ENCODE results near the gene TBC1D16. TPM values are rescaled to one million over a fixed set of nuclear protein-coding genes. Genes with fewer than 3 reads are reported as not detected.

Gene TBC1D16
- total and polyA plus RNA-seq, 2 donors = 15.8 to 21.5 TPM

DNA sequence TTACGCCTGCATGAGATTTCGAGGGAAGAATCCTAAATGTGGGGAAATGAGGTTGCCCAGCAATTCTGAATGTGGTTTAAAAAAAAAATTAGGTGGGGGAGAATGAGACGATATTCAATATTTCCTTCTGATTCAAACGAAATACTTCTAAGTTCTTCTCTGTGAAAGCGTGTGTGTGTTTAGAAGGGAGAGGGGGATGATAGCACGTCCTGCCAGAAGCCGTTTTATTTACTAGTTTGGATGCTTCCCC lies 47.8 kb downstream of the TBC1D16 start:
- H3K4me3 ChIP-seq (ENCODE audit: low read depth, low read length) = no peak overlapping the region

DNA sequence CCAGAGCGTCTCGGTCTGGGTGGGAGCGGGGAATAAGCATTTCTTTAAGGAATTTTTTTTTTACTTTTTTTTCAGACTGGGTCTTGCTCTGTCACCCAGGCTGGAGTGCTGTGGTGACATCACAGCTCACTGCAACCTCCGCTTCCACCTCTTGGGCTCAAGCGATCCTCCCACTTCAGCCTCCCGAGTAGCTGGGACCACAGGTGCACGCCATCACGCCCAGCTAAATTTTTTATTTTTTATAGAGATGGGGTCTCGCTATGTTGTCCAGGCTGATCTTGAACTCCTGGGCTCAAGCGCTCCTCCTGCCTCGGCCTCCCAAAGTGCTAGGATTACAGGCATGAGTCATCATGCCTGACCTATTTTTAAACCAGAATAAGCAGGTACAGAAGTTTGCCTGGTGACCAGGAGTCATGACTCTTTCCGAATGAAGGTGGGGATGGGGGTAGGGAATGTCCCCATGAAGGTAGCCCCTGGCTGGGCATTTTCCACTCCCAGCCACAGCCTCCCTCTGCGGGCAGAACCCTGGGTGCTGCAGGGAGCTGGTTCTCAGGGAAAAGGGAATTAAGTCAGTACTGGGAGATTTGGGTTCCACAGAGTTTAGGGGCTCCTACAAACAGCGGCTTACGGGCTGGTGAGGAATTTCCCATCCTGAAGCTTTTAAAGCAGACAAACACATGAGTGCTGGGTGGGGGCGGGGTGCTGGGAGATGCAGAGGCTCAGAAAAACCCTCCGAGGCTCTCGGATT lies 48.3 kb downstream of the TBC1D16 start:
- WGBS = 73% methylated on average over 18 of the region's 18 CpGs
- Histone ChIP-seq H3K36me3 (ENCODE audit: insufficient read depth) (no peaks in the 10 kb centered on the region), H3K4me3 (ENCODE audit: low read depth, low read length) (no peak overlapping the region), H3K4me1 (ENCODE audit: insufficient read depth) (no peaks in the 10 kb centered on the region), H3K27ac (ENCODE audit: low read depth) (no peak overlapping the region)
- no peak for DNase-seq (ENCODE audit: extremely low spot score)

More for the DNA sequence above, 47.8 kb downstream of the TBC1D16 start:
- no peak for DNase-seq (ENCODE audit: extremely low spot score)
- WGBS = 62% methylated on average over 7 of the region's 7 CpGs
- Histone ChIP-seq H3K36me3 (ENCODE audit: insufficient read depth) (no peaks in the 10 kb centered on the region), H3K4me1 (ENCODE audit: insufficient read depth) (no peaks in the 10 kb centered on the region), H3K27ac (ENCODE audit: low read depth) (no peak overlapping the region)

- Histone ChIP-seq H3K4me1 (ENCODE audit: insufficient read depth) (no peaks in the 10 kb centered on the region), H3K27ac (ENCODE audit: low read depth) (no peak overlapping the region), H3K4me3 (ENCODE audit: low read depth, low read length) (no peak overlapping the region), H3K36me3 (ENCODE audit: insufficient read depth) (no peaks in the 10 kb centered on the region)
- 43% methylated on average over 29 of the region's 29 CpGs for WGBS
- DNase-seq (ENCODE audit: extremely low spot score) = no peak
These were observed 49.1 kb downstream of the TBC1D16 start for GRCh38 chr17:79986411-79987186.

DNA sequence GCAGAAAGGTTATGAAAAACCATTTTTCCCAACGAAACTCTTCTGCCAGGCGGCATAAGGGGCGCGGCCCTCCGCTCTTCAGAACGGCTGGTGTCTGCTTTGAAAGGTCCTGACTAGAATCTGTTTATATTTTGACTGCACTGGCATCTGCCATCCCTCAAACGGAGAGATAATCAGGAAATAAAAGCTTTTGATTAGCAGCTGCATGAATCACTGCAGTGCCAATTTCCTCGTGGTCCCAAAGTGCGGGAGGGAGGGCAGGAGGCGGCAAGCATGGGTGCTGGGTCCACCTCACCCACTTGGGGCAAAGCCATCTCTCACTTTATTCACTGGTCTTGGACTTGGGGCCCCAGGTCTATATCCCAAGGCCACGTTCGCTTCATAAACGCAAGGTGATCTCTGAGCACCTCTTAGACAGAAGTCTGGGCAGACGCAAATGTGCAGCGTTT lies 49.7 kb downstream of the TBC1D16 start:
- Histone ChIP-seq H3K27ac (ENCODE audit: low read depth) (no peak overlapping the region), H3K4me1 (ENCODE audit: insufficient read depth) (no peaks in the 10 kb centered on the region), H3K4me3 (ENCODE audit: low read depth, low read length) (no peak overlapping the region), H3K36me3 (ENCODE audit: insufficient read depth) (no peaks in the 10 kb centered on the region)
- WGBS = 90% methylated on average over 15 of the region's 15 CpGs
- no peak for DNase-seq (ENCODE audit: extremely low spot score)

DNA sequence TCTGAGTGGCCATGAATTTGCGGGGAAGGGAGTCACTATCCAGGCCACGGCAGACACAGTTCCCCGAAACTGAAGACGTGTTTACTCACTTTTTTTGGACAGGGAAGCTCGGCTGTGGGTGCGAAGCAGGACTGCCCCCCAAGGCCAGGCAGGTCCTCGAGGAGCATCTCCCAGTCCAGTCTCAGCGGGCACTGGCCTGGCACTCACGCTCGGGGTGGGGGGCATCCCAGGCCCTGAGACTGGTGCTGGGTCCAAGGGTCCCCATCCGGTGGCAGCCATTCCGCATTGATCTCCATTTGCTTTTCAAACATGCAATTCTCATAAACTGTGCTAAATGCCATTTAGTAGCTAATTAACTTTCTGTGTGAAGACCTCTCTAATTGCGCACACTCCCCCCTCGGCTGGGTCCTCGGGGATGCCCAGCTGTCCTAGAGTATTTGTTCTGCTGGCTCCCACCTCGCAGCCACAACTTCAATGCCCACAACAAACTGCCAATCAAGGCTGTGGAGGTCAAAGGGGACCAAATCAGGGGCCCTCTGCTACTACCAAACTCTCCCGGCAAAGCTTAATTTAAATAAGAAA lies 50.2 kb downstream of the TBC1D16 start:
- H3K36me3 ChIP-seq (ENCODE audit: insufficient read depth) = no peaks in the 10 kb centered on the region
- no peak overlapping the region for H3K27ac ChIP-seq (ENCODE audit: low read depth)
- 94% methylated on average over 17 of the region's 17 CpGs for WGBS
- no peak for DNase-seq (ENCODE audit: extremely low spot score)
- H3K4me3 ChIP-seq (ENCODE audit: low read depth, low read length) = no peak overlapping the region
- no peaks in the 10 kb centered on the region for H3K4me1 ChIP-seq (ENCODE audit: insufficient read depth)

GRCh38 chr17:79984877-79985276 lies 50.8 kb downstream of the TBC1D16 start:
- WGBS = 85% methylated on average over 10 of the region's 10 CpGs
- Histone ChIP-seq H3K4me3 (ENCODE audit: low read depth, low read length) (no peak overlapping the region), H3K4me1 (ENCODE audit: insufficient read depth) (no peaks in the 10 kb centered on the region), H3K27ac (ENCODE audit: low read depth) (no peak overlapping the region), H3K36me3 (ENCODE audit: insufficient read depth) (no peaks in the 10 kb centered on the region)
- DNase-seq (ENCODE audit: extremely low spot score) = no peak

DNA sequence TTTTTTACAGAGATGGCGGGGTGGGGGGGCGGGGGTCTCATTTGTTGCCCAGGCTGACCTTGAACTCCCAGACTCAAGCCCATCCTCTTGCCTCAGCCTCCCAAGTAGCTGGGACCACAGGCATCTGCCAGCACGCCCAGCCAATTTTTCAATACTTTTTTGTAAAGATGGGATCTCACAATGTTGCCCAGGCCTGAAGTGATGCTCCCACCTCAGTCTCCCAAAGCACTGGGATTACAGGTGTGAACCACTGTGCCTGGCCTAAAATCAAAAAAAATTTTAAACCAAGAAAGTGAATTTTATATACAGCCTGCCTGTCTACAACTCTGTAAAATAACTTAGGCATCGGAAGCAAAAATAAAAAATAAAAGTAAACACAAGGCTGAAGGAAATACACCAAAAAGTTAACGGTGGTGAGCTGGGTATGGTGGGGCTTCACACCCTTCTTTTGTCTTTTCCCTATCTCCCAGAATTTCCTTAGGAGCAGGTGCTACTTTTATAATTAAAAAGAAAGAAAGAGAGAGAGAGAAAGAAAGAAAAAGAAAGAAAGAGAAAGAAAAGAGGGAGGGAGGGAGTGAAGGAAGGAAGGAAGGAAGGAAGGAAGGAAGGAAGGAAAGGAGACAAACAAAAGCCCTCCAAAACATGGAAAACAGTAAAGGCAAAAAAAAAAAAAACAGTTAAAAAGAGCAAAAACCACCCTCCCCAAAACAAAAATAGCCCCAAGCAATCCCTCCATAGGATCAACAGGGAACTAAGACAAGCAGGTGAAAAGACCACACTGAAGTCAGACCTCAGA lies 51.4 kb downstream of the TBC1D16 start:
- no peak overlapping the region for H3K27ac ChIP-seq (ENCODE audit: low read depth)
- 93% methylated on average over 5 of the region's 5 CpGs for WGBS
- H3K4me1 ChIP-seq (ENCODE audit: insufficient read depth) = no peaks in the 10 kb centered on the region

DNA sequence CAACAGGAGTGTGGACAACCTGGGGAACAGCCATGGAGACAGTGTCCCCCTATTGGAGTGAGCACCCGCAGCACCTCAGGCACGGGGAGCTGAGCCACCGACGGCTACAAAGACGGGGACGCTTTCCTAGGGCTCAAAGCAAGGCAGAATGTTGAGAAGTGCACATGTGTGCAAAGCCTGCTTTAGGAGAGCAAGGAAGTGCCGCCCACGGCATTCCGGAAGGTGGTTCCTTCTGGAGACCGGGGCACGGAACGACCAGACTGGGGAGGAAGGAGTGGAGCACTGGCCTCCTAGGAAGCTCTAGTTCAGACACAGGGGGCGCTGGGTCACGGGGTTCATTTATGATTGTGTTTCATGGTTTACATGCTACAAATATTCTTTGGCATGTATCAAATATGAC lies 52.2 kb downstream of the TBC1D16 start:
- WGBS = 88% methylated on average over 14 of the region's 14 CpGs
- no peak overlapping the region for H3K27ac ChIP-seq (ENCODE audit: low read depth)
- no peak for DNase-seq (ENCODE audit: extremely low spot score)
- no peak overlapping the region for H3K4me3 ChIP-seq (ENCODE audit: low read depth, low read length)
- no peaks in the 10 kb centered on the region for H3K4me1 ChIP-seq (ENCODE audit: insufficient read depth)
- no peaks in the 10 kb centered on the region for H3K36me3 ChIP-seq (ENCODE audit: insufficient read depth)

More for the DNA sequence above, 51.4 kb downstream of the TBC1D16 start:
- Histone ChIP-seq H3K4me3 (ENCODE audit: low read depth, low read length) (no peak overlapping the region), H3K36me3 (ENCODE audit: insufficient read depth) (no peaks in the 10 kb centered on the region)
- no peak for DNase-seq (ENCODE audit: extremely low spot score)

DNA sequence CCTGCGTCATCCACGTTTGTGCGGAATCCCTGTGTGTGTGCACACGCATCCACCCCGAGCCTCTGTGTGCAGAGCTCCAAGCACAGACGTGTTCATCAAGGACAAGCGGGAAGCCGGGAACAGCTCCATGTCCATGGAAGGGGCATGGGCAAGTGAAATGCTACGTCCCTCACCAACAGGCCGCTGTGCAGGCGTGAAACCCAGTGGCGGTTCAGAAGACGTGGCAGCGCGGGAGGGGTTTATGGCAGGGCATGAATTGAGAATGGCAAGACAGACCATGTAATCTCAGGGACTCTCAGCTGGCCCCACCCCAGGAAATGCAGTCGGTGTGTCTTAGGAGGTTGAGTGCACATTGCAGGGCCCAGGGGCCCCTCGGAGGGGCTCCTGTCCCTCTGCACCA lies 52.7 kb downstream of the TBC1D16 start:
- WGBS = 95% methylated on average over 17 of the region's 17 CpGs
- H3K4me3 ChIP-seq (ENCODE audit: low read depth, low read length) = no peak overlapping the region

GRCh38 chr17:79981661-79982101 lies 54.0 kb downstream of the TBC1D16 start:
- H3K4me3 ChIP-seq (ENCODE audit: low read depth, low read length) = no peak overlapping the region
- DNase-seq (ENCODE audit: extremely low spot score) = no peak
- WGBS = 71% methylated on average over 23 of the region's 23 CpGs

More for the DNA sequence above, 52.7 kb downstream of the TBC1D16 start:
- DNase-seq (ENCODE audit: extremely low spot score) = no peak
- Histone ChIP-seq H3K36me3 (ENCODE audit: insufficient read depth) (no peaks in the 10 kb centered on the region), H3K27ac (ENCODE audit: low read depth) (no peak overlapping the region), H3K4me1 (ENCODE audit: insufficient read depth) (no peaks in the 10 kb centered on the region)

DNA sequence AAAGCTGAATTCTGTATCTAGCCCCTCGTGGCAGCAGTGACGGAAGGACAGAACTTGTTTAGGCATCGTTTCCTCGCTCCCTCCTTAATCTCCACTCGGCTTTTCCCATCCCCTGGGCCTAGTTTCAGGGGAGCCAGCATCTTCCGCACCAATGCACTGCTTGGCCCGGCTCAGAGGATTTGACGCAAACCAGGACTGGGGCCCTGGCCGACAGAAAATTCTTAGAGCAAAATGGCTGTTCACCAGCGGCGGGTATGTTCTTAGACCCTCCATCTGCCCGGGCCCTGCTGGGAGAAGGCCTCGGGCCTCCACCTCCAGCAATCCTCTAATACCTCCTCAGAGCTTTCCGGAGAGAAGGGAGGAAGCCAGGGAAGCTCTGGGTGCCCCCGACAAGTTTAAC lies 54.6 kb downstream of the TBC1D16 start:
- WGBS = 71% methylated on average over 15 of the region's 15 CpGs
- Histone ChIP-seq H3K4me3 (ENCODE audit: low read depth, low read length) (no peak overlapping the region), H3K4me1 (ENCODE audit: insufficient read depth) (no peaks in the 10 kb centered on the region), H3K36me3 (ENCODE audit: insufficient read depth) (no peaks in the 10 kb centered on the region), H3K27ac (ENCODE audit: low read depth) (no peak overlapping the region)
- DNase-seq (ENCODE audit: extremely low spot score) = no peak

More at GRCh38 chr17:79981661-79982101, 54.0 kb downstream of the TBC1D16 start:
- no peaks in the 10 kb centered on the region for H3K36me3 ChIP-seq (ENCODE audit: insufficient read depth)
- H3K4me1 ChIP-seq (ENCODE audit: insufficient read depth) = no peaks in the 10 kb centered on the region
- H3K27ac ChIP-seq (ENCODE audit: low read depth) = no peak overlapping the region

DNA sequence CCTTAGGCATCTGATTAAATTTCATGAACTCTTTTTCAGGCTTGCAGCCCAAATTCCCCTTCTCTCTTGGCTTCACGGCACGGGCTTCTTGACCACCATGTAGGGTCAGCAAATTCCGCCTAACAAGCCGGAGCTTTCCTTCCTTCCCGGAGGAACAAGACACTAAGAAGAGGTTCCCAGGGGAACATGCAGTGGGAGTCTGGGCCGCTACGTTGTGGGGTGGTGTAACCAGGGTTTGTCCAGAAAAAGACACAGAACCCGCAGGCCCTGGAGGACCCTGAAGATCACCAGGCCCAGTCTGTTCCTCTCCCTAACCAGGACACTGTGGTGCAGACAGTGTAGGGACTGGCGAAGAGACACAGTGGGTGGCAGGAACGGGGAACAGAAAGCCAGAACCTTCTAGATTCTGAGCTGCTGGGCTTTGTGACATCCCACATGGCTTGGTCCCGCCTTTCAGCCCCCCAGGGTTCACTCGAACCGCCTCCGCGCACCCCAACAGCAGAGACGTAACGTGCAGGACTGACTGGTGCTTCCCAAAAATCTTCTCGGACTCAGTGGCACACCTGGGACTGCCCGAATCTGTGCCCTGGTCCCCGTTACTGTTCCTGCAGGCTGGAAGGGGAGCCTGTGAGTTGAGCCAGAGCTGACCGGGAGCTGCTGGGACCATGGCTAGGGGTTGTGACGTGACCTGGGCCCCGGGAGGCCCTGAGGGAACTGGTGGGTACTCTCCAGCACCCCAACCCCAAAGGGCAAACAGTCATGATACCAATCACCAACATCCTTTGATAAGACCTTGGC lies 55.2 kb downstream of the TBC1D16 start:
- Histone ChIP-seq H3K4me3 (ENCODE audit: low read depth, low read length) (no peak overlapping the region), H3K36me3 (ENCODE audit: insufficient read depth) (no peaks in the 10 kb centered on the region), H3K4me1 (ENCODE audit: insufficient read depth) (no peaks in the 10 kb centered on the region), H3K27ac (ENCODE audit: low read depth) (no peak overlapping the region)
- 93% methylated on average over 23 of the region's 23 CpGs for WGBS
- DNase-seq (ENCODE audit: extremely low spot score) = no peak

DNA sequence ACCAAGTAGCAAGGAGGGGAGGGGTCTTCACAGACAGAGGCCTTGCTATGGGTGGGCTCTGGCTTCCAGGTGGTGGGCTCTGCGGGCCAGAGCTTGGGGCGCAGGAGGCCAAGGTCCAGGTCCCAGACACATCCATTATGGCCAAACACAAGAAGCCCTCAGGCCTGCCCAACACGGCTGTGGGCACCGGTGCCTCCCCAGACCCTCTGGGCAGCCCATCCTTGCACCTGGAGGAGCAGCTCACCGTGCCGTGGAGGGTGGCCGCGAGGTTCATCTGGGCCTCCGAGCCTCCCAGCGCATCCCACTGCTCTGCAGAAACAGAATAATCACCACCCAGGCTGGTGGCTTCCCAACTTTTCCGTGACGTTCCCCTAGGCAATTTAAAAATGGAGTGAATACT lies 55.9 kb downstream of the TBC1D16 start:
- Histone ChIP-seq H3K4me3 (ENCODE audit: low read depth, low read length) (no peak overlapping the region), H3K36me3 (ENCODE audit: insufficient read depth) (no peaks in the 10 kb centered on the region), H3K27ac (ENCODE audit: low read depth) (no peak overlapping the region), H3K4me1 (ENCODE audit: insufficient read depth) (no peaks in the 10 kb centered on the region)
- 94% methylated on average over 12 of the region's 12 CpGs for WGBS
- no peak for DNase-seq (ENCODE audit: extremely low spot score)
